ENCODE data around the gene IDNK.

DNA sequence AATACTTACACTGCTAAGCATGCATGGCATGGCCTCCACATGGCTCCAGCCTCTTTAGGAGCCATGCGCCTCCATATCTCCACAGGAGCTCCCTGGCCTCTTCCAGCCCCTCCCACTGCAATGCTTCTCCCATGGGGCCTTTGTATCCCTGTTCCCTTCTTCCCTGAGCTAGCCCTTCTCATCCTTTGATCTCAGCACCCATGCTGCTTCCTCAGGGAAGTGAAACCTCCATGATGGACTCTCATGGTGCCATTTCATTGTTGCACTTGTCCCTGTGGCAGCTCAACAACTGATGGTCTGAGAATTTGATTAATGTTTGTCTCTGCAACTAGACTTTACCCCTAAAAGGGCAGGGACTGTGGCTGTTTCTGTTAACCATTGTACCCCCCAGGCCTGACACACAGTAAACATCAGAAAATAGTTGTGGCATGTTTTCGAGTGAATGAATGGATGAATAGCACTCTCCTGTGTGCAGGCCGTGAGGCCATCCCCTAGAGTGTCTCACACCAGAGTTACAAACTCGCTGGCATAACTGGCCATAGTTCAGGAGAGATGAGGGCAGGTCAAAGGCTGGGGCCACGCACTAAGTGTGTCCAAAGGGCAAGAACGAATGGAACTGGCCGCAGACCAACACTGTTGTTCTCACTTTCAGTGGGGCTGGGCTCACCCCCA lies 6.6 kb downstream of the IDNK start:
- TF ChIP-seq, protein P1, sequence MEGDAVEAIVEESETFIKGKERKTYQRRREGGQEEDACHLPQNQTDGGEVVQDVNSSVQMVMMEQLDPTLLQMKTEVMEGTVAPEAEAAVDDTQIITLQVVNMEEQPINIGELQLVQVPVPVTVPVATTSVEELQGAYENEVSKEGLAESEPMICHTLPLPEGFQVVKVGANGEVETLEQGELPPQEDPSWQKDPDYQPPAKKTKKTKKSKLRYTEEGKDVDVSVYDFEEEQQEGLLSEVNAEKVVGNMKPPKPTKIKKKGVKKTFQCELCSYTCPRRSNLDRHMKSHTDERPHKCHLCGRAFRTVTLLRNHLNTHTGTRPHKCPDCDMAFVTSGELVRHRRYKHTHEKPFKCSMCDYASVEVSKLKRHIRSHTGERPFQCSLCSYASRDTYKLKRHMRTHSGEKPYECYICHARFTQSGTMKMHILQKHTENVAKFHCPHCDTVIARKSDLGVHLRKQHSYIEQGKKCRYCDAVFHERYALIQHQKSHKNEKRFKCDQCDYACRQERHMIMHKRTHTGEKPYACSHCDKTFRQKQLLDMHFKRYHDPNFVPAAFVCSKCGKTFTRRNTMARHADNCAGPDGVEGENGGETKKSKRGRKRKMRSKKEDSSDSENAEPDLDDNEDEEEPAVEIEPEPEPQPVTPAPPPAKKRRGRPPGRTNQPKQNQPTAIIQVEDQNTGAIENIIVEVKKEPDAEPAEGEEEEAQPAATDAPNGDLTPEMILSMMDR (IDR thresholded peaks at IDR 0.05; ENCODE audit: borderline replicate concordance, extremely low read depth, low read length, poor library complexity, severe bottlenecking), result no peak
- no peak for TF ChIP-seq EZH2 (IDR thresholded peaks at IDR 0.05; ENCODE audit: borderline replicate concordance, low read depth, low read length, severe bottlenecking)
